Ishikawa (cell line): ENCODE results near the gene ANKUB1.

Source experiments
- CEBPB ChIP-seq: IDR thresholded peaks from 2 replicates; pipeline ENCODE4 v1.6.1; 2012
- CREB1 ChIP-seq: IDR thresholded peaks from 2 replicates; pipeline ENCODE4 v1.6.1; 2012; ENCODE audit warnings: low read depth
- EGR1 ChIP-seq: IDR thresholded peaks from 2 replicates; pipeline ENCODE4 v1.6.1; 2012
- NFIC ChIP-seq: IDR thresholded peaks from 2 replicates; pipeline ENCODE4 v1.6.1; 2012
- RAD21 ChIP-seq: IDR thresholded peaks from 2 replicates; pipeline ENCODE4 v1.6.1; 2012; ENCODE audit warnings: low read depth
- TAF1 ChIP-seq: IDR thresholded peaks from 2 replicates; pipeline ENCODE4 v1.6.1; 2012; ENCODE audit warnings: low read depth, mild to moderate bottlenecking
- TCF12 ChIP-seq: IDR thresholded peaks from 2 replicates; pipeline ENCODE4 v1.6.1; 2012; ENCODE audit warnings: low read depth
- ZBTB7A ChIP-seq: IDR thresholded peaks from 2 replicates; pipeline ENCODE4 v1.6.1; 2012; ENCODE audit warnings: low read depth
- TF ChIP-seq, protein P1 (sequence below): IDR thresholded peaks from 2 replicates; pipeline ENCODE4 v1.6.1; 2012
- TF ChIP-seq, protein P2 (sequence below): IDR thresholded peaks from 2 replicates; pipeline ENCODE4 v1.6.1; 2012; ENCODE audit warnings: low read depth, mild to moderate bottlenecking

DNA sequence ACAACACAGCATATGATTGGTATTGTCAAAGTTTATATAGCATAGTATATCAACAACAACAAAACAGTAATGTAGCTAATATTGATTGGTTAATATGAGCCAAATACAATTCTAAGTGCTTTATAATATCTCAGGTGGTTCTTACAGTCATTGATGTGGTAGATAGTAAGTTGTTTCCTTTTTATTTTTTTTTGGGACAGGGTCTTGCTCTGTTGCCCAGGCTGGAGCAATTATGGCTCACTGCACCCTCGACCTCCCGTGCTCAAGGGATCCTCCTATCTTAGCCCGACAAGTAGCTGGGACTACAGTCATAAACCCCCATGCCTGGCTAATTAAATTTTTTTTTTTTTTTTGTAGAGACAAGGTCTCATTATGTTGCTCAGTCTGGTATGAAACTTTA, 23.4 kb upstream of the ANKUB1 start:
- TF ChIP-seq CEBPB (no peak), RAD21 (no peak), EGR1 (no peak), NFIC (no peak), ZBTB7A (no peak), TAF1 (no peak), TCF12 (no peak), CREB1 (no peak)
- TF ChIP-seq, protein P1, sequence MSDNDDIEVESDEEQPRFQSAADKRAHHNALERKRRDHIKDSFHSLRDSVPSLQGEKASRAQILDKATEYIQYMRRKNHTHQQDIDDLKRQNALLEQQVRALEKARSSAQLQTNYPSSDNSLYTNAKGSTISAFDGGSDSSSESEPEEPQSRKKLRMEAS, result no peak
- TF ChIP-seq, protein P2, sequence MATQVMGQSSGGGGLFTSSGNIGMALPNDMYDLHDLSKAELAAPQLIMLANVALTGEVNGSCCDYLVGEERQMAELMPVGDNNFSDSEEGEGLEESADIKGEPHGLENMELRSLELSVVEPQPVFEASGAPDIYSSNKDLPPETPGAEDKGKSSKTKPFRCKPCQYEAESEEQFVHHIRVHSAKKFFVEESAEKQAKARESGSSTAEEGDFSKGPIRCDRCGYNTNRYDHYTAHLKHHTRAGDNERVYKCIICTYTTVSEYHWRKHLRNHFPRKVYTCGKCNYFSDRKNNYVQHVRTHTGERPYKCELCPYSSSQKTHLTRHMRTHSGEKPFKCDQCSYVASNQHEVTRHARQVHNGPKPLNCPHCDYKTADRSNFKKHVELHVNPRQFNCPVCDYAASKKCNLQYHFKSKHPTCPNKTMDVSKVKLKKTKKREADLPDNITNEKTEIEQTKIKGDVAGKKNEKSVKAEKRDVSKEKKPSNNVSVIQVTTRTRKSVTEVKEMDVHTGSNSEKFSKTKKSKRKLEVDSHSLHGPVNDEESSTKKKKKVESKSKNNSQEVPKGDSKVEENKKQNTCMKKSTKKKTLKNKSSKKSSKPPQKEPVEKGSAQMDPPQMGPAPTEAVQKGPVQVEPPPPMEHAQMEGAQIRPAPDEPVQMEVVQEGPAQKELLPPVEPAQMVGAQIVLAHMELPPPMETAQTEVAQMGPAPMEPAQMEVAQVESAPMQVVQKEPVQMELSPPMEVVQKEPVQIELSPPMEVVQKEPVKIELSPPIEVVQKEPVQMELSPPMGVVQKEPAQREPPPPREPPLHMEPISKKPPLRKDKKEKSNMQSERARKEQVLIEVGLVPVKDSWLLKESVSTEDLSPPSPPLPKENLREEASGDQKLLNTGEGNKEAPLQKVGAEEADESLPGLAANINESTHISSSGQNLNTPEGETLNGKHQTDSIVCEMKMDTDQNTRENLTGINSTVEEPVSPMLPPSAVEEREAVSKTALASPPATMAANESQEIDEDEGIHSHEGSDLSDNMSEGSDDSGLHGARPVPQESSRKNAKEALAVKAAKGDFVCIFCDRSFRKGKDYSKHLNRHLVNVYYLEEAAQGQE, result no peak
